Karpas-422 (cell line): ENCODE measurements around the gene SRMS. TPM values are rescaled to one million over a fixed set of nuclear protein-coding genes. Genes with fewer than 3 reads are reported as not detected.

Experiments
- DNase-seq: peaks from one replicate; pipeline ENCODE4 v3.0.0-alpha.2; 2015
- H2AFZ ChIP-seq: fragments of 200-600 bp; sonication (generic); 2 replicates; pipeline ENCODE4 v1.6.1; 2014; ENCODE audit warnings: antibody characterized with exemption, low read length, mixed read lengths
- H3K27ac ChIP-seq: fragments of 200-600 bp; sonication (generic); 2 replicates; pipeline ENCODE4 v1.5.1; 2014; ENCODE audit warnings: mild to moderate bottlenecking, low read length, moderate library complexity
- H3K27me3 ChIP-seq: fragments of 200-600 bp; sonication (generic); 2 replicates; pipeline ENCODE4 v1.6.1; 2014; ENCODE audit warnings: low read length, mixed read lengths
- H3K36me3 ChIP-seq: fragments of 200-600 bp; sonication (generic); 2 replicates; pipeline ENCODE4 v1.6.1; 2014; ENCODE audit warnings: low read length, mixed read lengths; ENCODE audit not compliant: insufficient read depth
- H3K4me1 ChIP-seq: fragments of 200-600 bp; sonication (generic); 2 replicates; pipeline ENCODE4 v1.6.1; 2014; ENCODE audit warnings: mild to moderate bottlenecking, low read length, mixed read lengths
- H3K4me2 ChIP-seq: fragments of 200-600 bp; sonication (generic); 2 replicates; pipeline ENCODE4 v1.6.1; 2014; ENCODE audit warnings: low read length, low read depth, mild to moderate bottlenecking; ENCODE audit not compliant: poor library complexity, severe bottlenecking
- H3K4me3 ChIP-seq: fragments of 200-600 bp; sonication (generic); 2 replicates; pipeline ENCODE4 v1.5.1; 2014; ENCODE audit warnings: mild to moderate bottlenecking, antibody characterized with exemption, low read length, mixed read lengths
- H3K79me2 ChIP-seq: fragments of 200-600 bp; sonication (generic); 2 replicates; pipeline ENCODE4 v1.6.1; 2014; ENCODE audit warnings: mild to moderate bottlenecking, low read length, mixed read lengths
- H3K9ac ChIP-seq: fragments of 200-600 bp; sonication (generic); 2 replicates; pipeline ENCODE4 v1.6.0; 2014; ENCODE audit warnings: low read length
- H3K9me2 ChIP-seq: fragments of 200-600 bp; sonication (generic), shearing (Covaris generic); replicated peaks from 2 replicates; pipeline ENCODE4 v1.6.0; 2014; ENCODE audit warnings: mild to moderate bottlenecking, low read length, moderate library complexity; ENCODE audit not compliant: insufficient read depth
- H3K9me3 ChIP-seq: fragments of 300-700, 200-600 bp; sonication (generic); 2 replicates; pipeline ENCODE4 v1.6.1; 2014; ENCODE audit warnings: low read length, mixed read lengths
- H4K20me1 ChIP-seq: fragments of 200-600 bp; sonication (generic); 2 replicates; pipeline ENCODE4 v1.6.1; 2014; ENCODE audit warnings: mild to moderate bottlenecking, antibody characterized with exemption, low read length, low read depth; ENCODE audit not compliant: insufficient read depth
- total RNA-seq: library from RNA; depleted of rRNA; stranded (reverse); fragments of >200 nt; shearing (Covaris generic); gene quantifications from 2 replicates; pipeline ENCODE4 v1.2.3, GENCODE V29; 2014; ENCODE audit warnings: low replicate concordance

The SRMS gene
- total RNA-seq, 1 experiment from 2014 or later, result not detected

- DNase-seq, result no peak
- no peaks in the 10 kb centered on the region for H3K9me2 ChIP-seq
- H2AFZ ChIP-seq, result no peak overlapping the region
- H4K20me1 ChIP-seq, result no peaks in the 10 kb centered on the region
- H3K27ac ChIP-seq, result no peak overlapping the region
- no peaks in the 10 kb centered on the region for H3K36me3 ChIP-seq
- no peaks in the 10 kb centered on the region for H3K27me3 ChIP-seq
- no peak overlapping the region for H3K4me2 ChIP-seq
- no peaks in the 10 kb centered on the region for H3K9me3 ChIP-seq
- H3K4me1 ChIP-seq, result peaks cover 16% of the 10 kb centered on the region
- H3K79me2 ChIP-seq, result no peaks in the 10 kb centered on the region
- H3K9ac ChIP-seq, result no peak overlapping the region
- no peak overlapping the region for H3K4me3 ChIP-seq
Measured at GRCh38 chr20:63504642-63505041, 42.9 kb downstream of the SRMS start.

- Histone ChIP-seq H3K79me2 (no peaks in the 10 kb centered on the region), H3K9ac (no peak overlapping the region), H3K4me1 (peaks cover 12% of the 10 kb centered on the region), H4K20me1 (no peaks in the 10 kb centered on the region), H3K36me3 (no peaks in the 10 kb centered on the region), H3K27me3 (no peaks in the 10 kb centered on the region), H3K27ac (no peak overlapping the region), H3K9me3 (no peaks in the 10 kb centered on the region), H3K4me2 (no peak overlapping the region), H3K9me2 (no peaks in the 10 kb centered on the region), H2AFZ (no peak overlapping the region), H3K4me3 (no peak overlapping the region)
- no peak for DNase-seq
Measured at GRCh38 chr20:63503524-63503923, 44.0 kb downstream of the SRMS start.

- no peaks in the 10 kb centered on the region for H3K27me3 ChIP-seq
- no peak overlapping the region for H3K4me3 ChIP-seq
- H3K9me2 ChIP-seq, result no peaks in the 10 kb centered on the region
- no peaks in the 10 kb centered on the region for H3K9me3 ChIP-seq
- H3K4me1 ChIP-seq, result peaks cover 12% of the 10 kb centered on the region
- H3K27ac ChIP-seq, result no peak overlapping the region
- no peak overlapping the region for H2AFZ ChIP-seq
- H3K4me2 ChIP-seq, result no peak overlapping the region
- no peak overlapping the region for H3K9ac ChIP-seq
- H4K20me1 ChIP-seq, result no peaks in the 10 kb centered on the region
- no peaks in the 10 kb centered on the region for H3K79me2 ChIP-seq
- no peak for DNase-seq
- no peaks in the 10 kb centered on the region for H3K36me3 ChIP-seq
Measured at GRCh38 chr20:63502671-63503172, 44.8 kb downstream of the SRMS start.

- H3K27me3 ChIP-seq, result no peaks in the 10 kb centered on the region
- no peaks in the 10 kb centered on the region for H3K36me3 ChIP-seq
- no peak overlapping the region for H3K9ac ChIP-seq
- no peaks in the 10 kb centered on the region for H4K20me1 ChIP-seq
- peak; percentile 83 for DNase-seq
- peaks cover 12% of the 10 kb centered on the region for H3K4me1 ChIP-seq
- no peaks in the 10 kb centered on the region for H3K9me3 ChIP-seq
- no peaks in the 10 kb centered on the region for H3K79me2 ChIP-seq
- H3K4me2 ChIP-seq, result peak overlapping the region; percentile 21
- H2AFZ ChIP-seq, result no peak overlapping the region
- no peaks in the 10 kb centered on the region for H3K9me2 ChIP-seq
- H3K4me3 ChIP-seq, result no peak overlapping the region
- H3K27ac ChIP-seq, result no peak overlapping the region
Measured at GRCh38 chr20:63501818-63502670, 45.5 kb downstream of the SRMS start.

- no peak overlapping the region for H3K4me3 ChIP-seq
- no peak overlapping the region for H3K27ac ChIP-seq
- H3K9me2 ChIP-seq, result no peaks in the 10 kb centered on the region
- DNase-seq, result no peak
- H3K4me2 ChIP-seq, result peak overlapping the region; percentile 21
- H3K9ac ChIP-seq, result no peak overlapping the region
- H3K9me3 ChIP-seq, result no peaks in the 10 kb centered on the region
- no peaks in the 10 kb centered on the region; the same call in 1 of the 2 replicates for H4K20me1 ChIP-seq
- H3K36me3 ChIP-seq, result no peaks in the 10 kb centered on the region
- H2AFZ ChIP-seq, result no peak overlapping the region
- no peaks in the 10 kb centered on the region for H3K27me3 ChIP-seq
- no peaks in the 10 kb centered on the region for H3K79me2 ChIP-seq
- peaks cover 12% of the 10 kb centered on the region for H3K4me1 ChIP-seq
Measured at GRCh38 chr20:63500902-63501817, 46.4 kb downstream of the SRMS start.

GRCh38 chr20:63500151-63500901 is 47.2 kb downstream of the SRMS start:
- no peaks in the 10 kb centered on the region for H3K79me2 ChIP-seq
- no peaks in the 10 kb centered on the region; the same call in 1 of the 2 replicates for H4K20me1 ChIP-seq
- peaks cover 12% of the 10 kb centered on the region for H3K4me1 ChIP-seq
- no peak overlapping the region for H3K4me3 ChIP-seq
- no peaks in the 10 kb centered on the region for H3K9me3 ChIP-seq
- no peak for DNase-seq
- H2AFZ ChIP-seq, result no peak overlapping the region
- no peak overlapping the region for H3K4me2 ChIP-seq
- no peaks in the 10 kb centered on the region for H3K27me3 ChIP-seq
- no peak overlapping the region for H3K9ac ChIP-seq
- H3K36me3 ChIP-seq, result no peaks in the 10 kb centered on the region
- H3K9me2 ChIP-seq, result no peaks in the 10 kb centered on the region
- H3K27ac ChIP-seq, result no peak overlapping the region

- Histone ChIP-seq H3K27ac (no peak overlapping the region), H4K20me1 (no peaks in the 10 kb centered on the region; the same call in 1 of the 2 replicates), H3K4me3 (no peak overlapping the region), H3K4me2 (no peak overlapping the region), H3K27me3 (no peaks in the 10 kb centered on the region), H2AFZ (no peak overlapping the region), H3K36me3 (no peaks in the 10 kb centered on the region), H3K79me2 (no peaks in the 10 kb centered on the region), H3K4me1 (peaks cover 12% of the 10 kb centered on the region), H3K9me2 (no peaks in the 10 kb centered on the region), H3K9me3 (no peaks in the 10 kb centered on the region), H3K9ac (no peak overlapping the region)
- no peak for DNase-seq
Measured at GRCh38 chr20:63499338-63499969, 48.1 kb downstream of the SRMS start.
